ENCODE data around the gene GALNT17. TPM values are rescaled to one million over a fixed set of nuclear protein-coding genes. Genes with fewer than 3 reads are reported as not detected.

Gene GALNT17
- total RNA-seq, 1 donor from 2014 or later: 3.9 TPM

GRCh38 chr7:71403202-71403946 lies 271.4 kb downstream of the GALNT17 start:
- Mint-ChIP-seq H3K36me3 (ENCODE audit: insufficient read depth) (no peaks in the 10 kb centered on the region), H3K4me3 (ENCODE audit: low read depth) (no peak overlapping the region), H3K9me3 (ENCODE audit: low read depth) (peaks cover 2% of the 10 kb centered on the region), H3K27me3 (no peaks in the 10 kb centered on the region), H3K27ac (no peak overlapping the region), H3K4me1 (ENCODE audit: low read depth) (no peaks in the 10 kb centered on the region)
- DNase-seq (ENCODE audit: low spot score, unreplicated experiment): no peak
- TF ChIP-seq CTCF (IDR thresholded peaks at IDR 0.05; ENCODE audit: unreplicated experiment): no peak

GRCh38 chr7:71404726-71405345 lies 272.9 kb downstream of the GALNT17 start:
- DNase-seq (ENCODE audit: low spot score, unreplicated experiment): no peak
- TF ChIP-seq CTCF (IDR thresholded peaks at IDR 0.05; ENCODE audit: unreplicated experiment): no peak
- no peaks in the 10 kb centered on the region for H3K27me3 Mint-ChIP-seq
- H3K4me3 Mint-ChIP-seq (ENCODE audit: low read depth): no peak overlapping the region
- no peaks in the 10 kb centered on the region for H3K36me3 Mint-ChIP-seq (ENCODE audit: insufficient read depth)
- H3K9me3 Mint-ChIP-seq (ENCODE audit: low read depth): peaks cover 8% of the 10 kb centered on the region
- no peak overlapping the region for H3K27ac Mint-ChIP-seq
- no peaks in the 10 kb centered on the region for H3K4me1 Mint-ChIP-seq (ENCODE audit: low read depth)

GRCh38 chr7:71408271-71408670 lies 276.3 kb downstream of the GALNT17 start:
- H3K9me3 Mint-ChIP-seq (ENCODE audit: low read depth): peaks cover 8% of the 10 kb centered on the region

GRCh38 chr7:71409550-71410157 lies 277.7 kb downstream of the GALNT17 start:
- TF ChIP-seq CTCF (IDR thresholded peaks at IDR 0.05; ENCODE audit: unreplicated experiment): no peak
- Mint-ChIP-seq H3K4me3 (ENCODE audit: low read depth) (no peak overlapping the region), H3K4me1 (ENCODE audit: low read depth) (no peaks in the 10 kb centered on the region), H3K27me3 (no peaks in the 10 kb centered on the region), H3K9me3 (ENCODE audit: low read depth) (peaks cover 8% of the 10 kb centered on the region), H3K36me3 (ENCODE audit: insufficient read depth) (no peaks in the 10 kb centered on the region), H3K27ac (no peak overlapping the region)
- no peak for DNase-seq (ENCODE audit: low spot score, unreplicated experiment)

More at GRCh38 chr7:71408271-71408670, 276.3 kb downstream of the GALNT17 start:
- no peak for DNase-seq (ENCODE audit: low spot score, unreplicated experiment)
- Mint-ChIP-seq H3K4me3 (ENCODE audit: low read depth) (no peak overlapping the region), H3K36me3 (ENCODE audit: insufficient read depth) (no peaks in the 10 kb centered on the region), H3K27ac (no peak overlapping the region), H3K4me1 (ENCODE audit: low read depth) (no peaks in the 10 kb centered on the region), H3K27me3 (no peaks in the 10 kb centered on the region)
- TF ChIP-seq CTCF (IDR thresholded peaks at IDR 0.05; ENCODE audit: unreplicated experiment): no peak

GRCh38 chr7:71411475-71411874 lies 279.5 kb downstream of the GALNT17 start:
- no peaks in the 10 kb centered on the region for H3K4me1 Mint-ChIP-seq (ENCODE audit: low read depth)

More at GRCh38 chr7:71411475-71411874, 279.5 kb downstream of the GALNT17 start:
- peaks cover 8% of the 10 kb centered on the region for H3K9me3 Mint-ChIP-seq (ENCODE audit: low read depth)
- no peaks in the 10 kb centered on the region for H3K27me3 Mint-ChIP-seq
- no peak overlapping the region for H3K27ac Mint-ChIP-seq
- DNase-seq (ENCODE audit: low spot score, unreplicated experiment): no peak
- H3K36me3 Mint-ChIP-seq (ENCODE audit: insufficient read depth): no peaks in the 10 kb centered on the region
- H3K4me3 Mint-ChIP-seq (ENCODE audit: low read depth): no peak overlapping the region
- no peak for TF ChIP-seq CTCF (IDR thresholded peaks at IDR 0.05; ENCODE audit: unreplicated experiment)

All from progenitor cell of endocrine pancreas (in vitro differentiated cells).